ENCODE results near the gene TRAP1.

Gene TRAP1

GRCh38 chr16:3737181-3737580, 19.9 kb upstream of the TRAP1 start:
- no peak for DNase-seq (ENCODE audit: low read depth in 3 of 3, low spot score in 1 of 3)

DNA sequence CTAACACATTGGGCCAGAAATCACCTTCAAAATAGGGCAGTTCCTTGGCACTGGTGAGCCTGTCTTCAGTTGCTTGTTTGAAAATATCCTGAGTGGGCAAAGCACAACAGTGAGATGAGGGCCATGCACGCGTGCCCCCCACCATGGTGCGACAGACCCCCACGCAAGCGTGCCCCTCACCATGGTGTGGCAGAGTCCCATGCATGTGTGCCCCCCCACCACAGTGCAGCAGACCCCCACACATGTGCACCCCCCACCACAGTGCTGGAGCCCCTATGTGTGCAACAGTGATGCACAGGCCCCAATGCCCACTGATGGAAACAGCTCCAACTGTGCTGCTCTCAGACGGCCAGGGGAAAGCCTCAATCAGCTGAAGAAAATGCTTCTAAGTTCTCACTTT, 18.8 kb upstream of the TRAP1 start:
- DNase-seq (ENCODE audit: low read depth in 3 of 3, low spot score in 1 of 3), result no peak

- DNase-seq (ENCODE audit: low read depth in 3 of 3, low spot score in 1 of 3), result no peak
These were observed 18.2 kb upstream of the TRAP1 start for GRCh38 chr16:3735541-3735940.

DNA sequence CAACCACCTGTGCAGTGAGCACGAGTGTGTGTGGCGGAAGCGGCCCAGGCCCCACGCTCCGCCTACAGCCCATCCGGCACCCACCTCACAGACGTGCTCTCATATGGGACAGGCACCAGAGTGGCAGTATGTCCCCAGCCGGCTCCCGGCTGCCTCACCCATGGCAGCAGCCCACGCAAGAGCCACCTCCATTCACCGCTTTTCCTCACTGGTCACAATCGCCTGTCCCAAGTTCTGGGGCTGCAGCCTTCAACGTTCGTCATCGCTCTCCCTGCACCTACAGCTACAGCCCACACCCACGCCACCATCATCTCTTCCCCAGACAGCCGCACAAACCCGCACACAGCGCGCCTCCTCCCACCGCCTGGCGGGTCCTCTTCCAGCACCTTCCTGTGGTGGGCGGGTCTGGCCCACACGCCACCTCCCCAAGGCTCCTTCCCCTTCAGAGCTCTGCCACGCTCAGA, 17.5 kb upstream of the TRAP1 start:
- no peak for DNase-seq (ENCODE audit: low read depth in 3 of 3, low spot score in 1 of 3)

GRCh38 chr16:3734084-3734757, 16.9 kb upstream of the TRAP1 start:
- DNase-seq (ENCODE audit: low read depth in 3 of 3, low spot score in 1 of 3), result no peak

- DNase-seq (ENCODE audit: low read depth in 3 of 3, low spot score in 1 of 3), result no peak
These were observed 14.8 kb upstream of the TRAP1 start for GRCh38 chr16:3732171-3732570.

DNA sequence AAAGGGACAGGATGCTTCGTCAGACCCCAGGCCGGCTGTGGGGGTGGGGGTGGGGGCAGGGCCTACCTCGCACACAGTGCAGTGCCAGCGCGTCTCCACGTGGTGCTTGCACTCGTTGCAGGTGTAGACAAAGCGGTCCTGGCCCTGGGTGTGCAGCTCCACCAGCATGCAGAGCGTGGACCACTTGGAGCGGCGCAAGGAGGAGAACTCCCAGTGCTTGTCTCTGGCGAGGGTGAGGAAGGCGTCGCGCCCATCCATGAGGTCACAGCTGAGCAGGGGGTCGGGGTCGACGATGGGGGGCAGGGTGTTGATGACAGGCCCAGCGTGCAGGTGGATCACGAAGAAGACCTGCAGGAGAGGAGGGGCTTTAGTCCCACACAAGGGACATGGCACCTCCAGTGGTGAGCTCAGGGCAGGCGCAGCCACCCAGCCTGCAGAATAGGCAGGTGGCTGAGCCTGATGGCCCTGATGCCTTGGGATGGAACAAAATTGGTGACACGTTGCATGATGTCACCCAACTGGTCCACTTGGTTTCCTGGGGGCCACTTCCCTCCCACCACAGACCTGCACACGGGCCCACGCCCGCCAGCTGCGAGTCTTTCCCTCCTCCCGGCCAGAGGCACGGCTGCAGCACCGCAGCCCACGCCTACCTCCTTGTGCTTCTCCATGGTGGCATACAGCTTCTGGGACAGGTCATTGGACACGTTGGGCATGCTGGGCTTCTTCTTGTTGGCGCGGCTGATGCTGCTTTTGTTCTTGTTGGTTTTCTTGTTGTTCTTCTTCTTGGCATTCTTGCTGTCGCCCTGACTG, 14.0 kb upstream of the TRAP1 start:
- DNase-seq (ENCODE audit: low read depth in 3 of 3, low spot score in 1 of 3), result no peak

- no peak for DNase-seq (ENCODE audit: low read depth in 3 of 3, low spot score in 1 of 3)
These were observed 13.1 kb upstream of the TRAP1 start for GRCh38 chr16:3730161-3731125.

GRCh38 chr16:3729161-3730112, 12.1 kb upstream of the TRAP1 start:
- DNase-seq (ENCODE audit: low read depth in 3 of 3, low spot score in 1 of 3), result no peak

DNA sequence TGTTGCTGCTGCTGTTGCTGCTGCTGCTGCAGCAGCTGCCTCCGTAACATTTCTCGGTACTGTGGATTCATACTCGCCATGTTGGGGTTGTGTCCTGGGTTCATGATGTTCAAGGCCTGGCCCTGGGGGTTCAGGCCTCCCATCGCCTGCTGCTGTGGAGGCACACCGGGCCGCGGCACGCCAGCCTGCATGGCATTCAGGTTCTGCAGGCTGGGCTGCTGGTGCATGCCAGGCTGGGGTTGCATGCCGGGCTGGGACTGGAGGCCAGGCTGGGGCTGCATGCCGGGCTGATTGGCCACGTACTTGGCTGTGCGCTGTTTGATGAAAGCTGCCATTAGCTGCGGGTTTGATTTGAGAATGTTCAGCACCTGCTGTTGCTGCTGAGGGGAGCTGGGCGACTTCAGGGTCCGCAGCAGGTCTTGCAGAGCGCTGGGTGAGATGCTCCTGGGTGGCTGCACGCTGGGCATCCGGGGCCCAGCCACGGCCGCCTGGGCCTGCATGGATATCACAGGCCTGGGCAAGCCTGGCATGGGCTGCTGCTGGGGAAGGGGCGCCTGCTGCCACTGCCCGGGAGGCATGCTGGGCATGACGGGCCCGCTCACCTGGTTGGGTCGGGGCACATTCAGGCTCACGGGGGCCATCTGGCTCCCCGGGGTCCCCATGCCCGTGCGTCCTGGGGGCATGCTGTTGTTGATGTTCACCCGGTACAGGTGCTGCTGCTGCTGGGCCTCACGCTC, 11.3 kb upstream of the TRAP1 start:
- DNase-seq (ENCODE audit: low read depth in 3 of 3, low spot score in 1 of 3), result no peak

DNA sequence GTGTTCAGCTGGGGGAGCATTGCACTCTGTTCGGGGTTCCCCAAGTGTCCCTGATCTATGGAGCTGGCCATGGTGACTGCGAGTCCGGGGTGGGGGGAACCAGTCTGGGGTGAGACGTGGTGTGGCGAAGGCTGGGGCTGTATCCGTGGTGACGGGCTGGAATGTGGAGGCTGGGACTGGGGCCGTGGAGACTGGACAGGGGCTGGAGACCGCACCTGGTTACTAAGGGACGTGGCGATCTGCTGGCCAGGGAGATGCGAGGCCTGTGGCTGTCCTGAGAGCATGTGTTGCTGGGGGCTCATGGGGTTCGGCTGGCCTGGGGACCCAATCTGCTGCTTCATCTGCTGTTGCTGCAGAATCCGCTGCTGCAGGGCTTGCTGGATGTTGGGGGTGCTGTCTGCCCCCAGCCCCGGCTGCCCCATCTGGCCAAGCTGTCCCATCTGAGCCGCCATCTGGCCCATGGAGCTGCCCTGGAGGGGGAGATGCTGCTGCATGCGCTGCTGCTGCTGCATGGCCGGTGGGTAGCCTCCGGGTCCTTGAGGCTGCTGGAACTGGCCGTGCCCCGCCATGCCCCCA, 10.6 kb upstream of the TRAP1 start:
- DNase-seq (ENCODE audit: low read depth in 3 of 3, low spot score in 1 of 3), result no peak

DNA sequence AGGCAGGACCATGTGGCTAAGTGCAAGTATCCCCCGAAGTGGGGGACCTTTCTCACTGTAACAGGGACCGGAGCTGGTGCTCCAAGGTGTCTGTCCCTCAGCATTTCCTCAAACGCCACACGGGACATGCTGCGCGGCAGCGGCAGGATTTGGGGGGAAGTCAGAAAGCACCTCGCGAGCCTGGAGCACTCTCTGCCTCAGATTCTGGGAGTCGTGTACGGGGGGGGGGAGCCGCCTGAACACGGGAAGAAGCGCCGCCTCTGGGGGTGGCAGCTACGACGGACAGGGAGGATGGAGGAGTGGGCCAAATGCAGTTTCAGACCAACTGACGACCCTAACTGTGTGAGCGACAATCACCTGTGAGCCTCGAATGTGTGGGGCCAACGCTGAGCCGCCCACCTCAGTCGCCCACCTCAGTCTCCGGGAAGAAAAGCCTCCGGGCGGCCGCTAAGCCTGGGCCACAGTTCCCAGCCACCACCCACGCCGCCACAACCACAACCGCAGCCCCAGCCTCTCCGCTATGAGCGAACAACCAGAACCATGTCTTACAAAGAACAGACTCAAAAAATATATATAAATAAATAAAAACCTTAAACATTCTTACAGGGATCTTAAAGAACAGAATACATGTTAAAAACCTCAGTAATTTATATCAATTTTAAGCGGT, 8.8 kb upstream of the TRAP1 start:
- no peak for DNase-seq (ENCODE audit: low read depth in 3 of 3, low spot score in 1 of 3)

DNA sequence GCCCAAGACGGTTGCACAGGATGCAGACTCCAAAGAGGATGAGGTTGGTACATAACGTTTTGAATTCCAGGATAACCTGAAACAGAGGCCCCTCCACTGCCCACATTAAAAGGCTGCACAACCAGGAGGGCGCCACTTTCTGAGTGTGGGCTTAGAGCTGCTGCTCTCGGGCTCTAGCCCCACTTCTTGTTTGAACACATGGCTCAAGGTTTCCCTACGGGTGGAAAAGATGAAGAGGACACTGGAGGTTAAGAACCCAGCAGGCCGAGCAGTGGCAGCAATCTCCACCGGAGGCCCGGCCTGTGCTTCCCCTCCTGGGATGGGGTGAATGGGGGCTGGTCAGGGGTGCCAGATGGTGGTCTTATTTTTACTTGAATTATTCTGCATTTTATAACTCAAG, 8.0 kb upstream of the TRAP1 start:
- no peak for DNase-seq (ENCODE audit: low read depth in 3 of 3, low spot score in 1 of 3)

DNA sequence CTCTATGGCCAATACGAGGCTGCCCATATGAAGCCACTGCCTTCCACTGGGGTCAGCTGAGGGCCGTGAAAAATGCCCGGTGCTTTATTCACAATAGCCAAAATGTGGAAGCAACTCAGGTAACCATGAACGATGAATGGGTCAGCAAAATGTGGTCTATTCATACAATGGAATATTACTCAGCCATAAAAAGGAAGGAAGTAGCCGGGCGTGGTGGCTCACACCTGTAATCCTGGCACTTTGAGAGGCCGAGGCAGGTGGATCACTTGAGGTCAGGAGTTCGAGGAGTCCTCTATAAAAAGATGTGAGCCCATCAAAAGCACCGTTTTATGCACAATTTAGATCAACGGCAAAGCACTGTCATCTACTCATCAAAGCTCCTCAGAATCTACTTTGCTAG, 5.2 kb upstream of the TRAP1 start:
- no peak for DNase-seq (ENCODE audit: low read depth in 3 of 3, low spot score in 1 of 3)

- no peak for DNase-seq (ENCODE audit: low read depth in 3 of 3, low spot score in 1 of 3)
These were observed 3.1 kb upstream of the TRAP1 start for GRCh38 chr16:3720418-3720817.

- DNase-seq (ENCODE audit: low read depth in 3 of 3, low spot score in 1 of 3), result no peak
These were observed 1.3 kb upstream of the TRAP1 start for GRCh38 chr16:3718628-3719027.

DNA sequence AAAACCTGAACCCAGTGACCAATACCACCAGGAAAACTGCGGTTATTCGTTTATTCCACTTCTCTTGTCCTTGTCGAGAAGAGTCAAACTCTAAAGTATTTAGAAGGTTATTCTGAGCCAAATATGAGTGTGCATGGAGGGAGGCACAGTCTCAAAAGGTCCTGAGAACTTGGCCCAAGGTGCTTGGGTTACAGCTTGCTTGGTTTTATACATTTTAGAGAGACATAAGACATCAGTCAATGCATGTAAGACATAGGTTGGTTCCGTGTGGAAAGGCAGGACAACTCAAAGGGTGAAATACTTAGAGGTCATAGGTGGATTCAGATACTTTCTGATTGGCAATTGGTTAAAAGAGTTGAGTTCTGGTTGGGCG, 681 bp upstream of the TRAP1 start:
- no peak for DNase-seq (ENCODE audit: low read depth in 3 of 3, low spot score in 1 of 3)

GRCh38 chr16:3716831-3717234, 491 bp downstream of the TRAP1 start:
- DNase-seq (ENCODE audit: low read depth in 3 of 3, low spot score in 1 of 3), result peak in 1 of 3 donors; percentile 21

DNA sequence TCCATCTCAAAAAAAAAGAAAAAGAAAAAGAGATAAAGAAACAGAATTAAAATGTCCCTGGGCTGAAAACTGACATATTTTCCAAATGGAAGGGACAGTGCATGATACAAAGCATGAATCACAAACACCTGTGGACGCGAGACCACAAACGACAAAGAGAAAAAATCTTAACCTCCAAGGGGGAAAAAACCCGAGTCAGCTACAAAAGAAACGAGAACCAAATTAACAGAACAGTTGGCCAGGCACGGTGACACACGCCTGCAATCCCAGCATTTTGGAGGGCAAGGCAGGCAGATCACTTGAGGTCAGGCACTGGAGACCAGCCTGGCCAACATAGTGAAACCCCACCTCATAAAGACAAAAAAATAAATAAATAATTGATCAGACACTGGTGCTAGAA, 1.9 kb downstream of the TRAP1 start:
- DNase-seq (ENCODE audit: low read depth in 3 of 3, low spot score in 1 of 3), result no peak
